ENCODE measurements around the gene RND3. TPM values are rescaled to one million over a fixed set of nuclear protein-coding genes. Genes with fewer than 3 reads are reported as not detected.

RND3 gene
- polyA plus RNA-seq (ENCODE audit: insufficient read depth in 1 of 5, insufficient read length in 5 of 5, low replicate concordance in 1 of 5): 100 to 1,000 TPM in 4 of 5 donors, 10 to 100 TPM in 1; 85.3 to 146 (median 111) TPM
- long read RNA-seq, donor 1, transcript RND3-202 (5 exons, 2,777 nt): major isoform, 16 of 29 reads
- long read RNA-seq, donor 1, transcript RND3-201 (6 exons, 2,711 nt): minor isoform, 10 of 29 reads
- long read RNA-seq, donor 1, partial matches to known transcripts: 0 of 29 reads
- long read RNA-seq, donor 1, other reads (novel, unspliced or antisense): 0 of 29 reads
- long read RNA-seq, donor 2, transcript RND3-202 (5 exons, 2,777 nt): major isoform, 14 of 17 reads
- long read RNA-seq, donor 2, partial matches to known transcripts: 0 of 17 reads
- long read RNA-seq, donor 2, other reads (novel, unspliced or antisense): 0 of 17 reads
- long read RNA-seq, donor 3, transcript RND3-201 (6 exons, 2,711 nt): minor isoform, 6 of 36 reads
- long read RNA-seq, donor 3, transcript RND3-202 (5 exons, 2,777 nt): major isoform, 17 of 36 reads
- long read RNA-seq, donor 3, partial matches to known transcripts: 0 of 36 reads
- long read RNA-seq, donor 3, other reads (novel, unspliced or antisense): 6 of 36 reads
- long read RNA-seq, donor 4, transcript RND3-202 (5 exons, 2,777 nt): major isoform, 9 of 15 reads
- long read RNA-seq, donor 4, partial matches to known transcripts: 0 of 15 reads
- long read RNA-seq, donor 4, other reads (novel, unspliced or antisense): 0 of 15 reads
- long read RNA-seq, donor 5, transcript RND3-202 (5 exons, 2,777 nt): major isoform, 26 of 56 reads
- long read RNA-seq, donor 5, transcript RND3-201 (6 exons, 2,711 nt): minor isoform, 9 of 56 reads
- long read RNA-seq, donor 5, transcript RND3-208 (2 exons, 432 nt): minor isoform, 7 of 56 reads
- long read RNA-seq, donor 5, partial matches to known transcripts: 11 of 56 reads
- long read RNA-seq, donor 5, other reads (novel, unspliced or antisense): 0 of 56 reads
- long read RNA-seq, donor 6, transcript RND3-202 (5 exons, 2,777 nt): major isoform, 23 of 31 reads
- long read RNA-seq, donor 6, partial matches to known transcripts: 0 of 31 reads
- long read RNA-seq, donor 6, other reads (novel, unspliced or antisense): 0 of 31 reads
- long read RNA-seq, donor 7, transcript RND3-202 (5 exons, 2,777 nt): major isoform, 16 of 22 reads
- long read RNA-seq, donor 7, partial matches to known transcripts: 0 of 22 reads
- long read RNA-seq, donor 7, other reads (novel, unspliced or antisense): 0 of 22 reads
- long read RNA-seq, donor 8, transcript RND3-202 (5 exons, 2,777 nt): major isoform, 7 of 12 reads
- long read RNA-seq, donor 8, partial matches to known transcripts: 0 of 12 reads
- long read RNA-seq, donor 8, other reads (novel, unspliced or antisense): 0 of 12 reads

GRCh38 chr2:150487537-150488429, at the start of gene RND3:
TSS of gene RND3 (minus strand) at chr2:150487667. CDS start at chr2:150487417, 250 bp downstream.
- DNase-seq: peak; percentile 94 to 97

DNA sequence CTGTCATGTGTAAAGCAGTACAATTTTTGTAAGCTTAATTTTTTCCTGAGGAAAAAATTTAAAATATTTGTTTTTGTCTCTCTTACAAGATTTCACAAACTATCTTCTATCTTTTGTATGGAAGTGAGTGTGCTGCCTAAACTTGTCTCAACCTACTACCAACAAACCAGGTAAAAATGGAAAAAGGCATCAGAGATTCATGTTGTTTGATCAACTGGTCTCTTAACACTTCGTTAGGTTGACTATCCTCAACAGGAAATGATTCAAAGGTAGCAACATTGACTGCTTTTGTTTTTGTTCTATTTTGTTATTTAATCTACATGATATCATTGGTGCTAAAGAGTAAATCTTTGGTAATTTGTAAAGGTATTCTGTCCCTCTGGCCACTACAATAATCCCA, 47.7 kb upstream of the RND3 start:
- no peak for DNase-seq

GRCh38 chr2:150532879-150533278, 45.4 kb upstream of the RND3 start:
- DNase-seq: no peak

GRCh38 chr2:150532020-150532419, 44.6 kb upstream of the RND3 start:
- no peak for DNase-seq

- no peak for DNase-seq
Measured at GRCh38 chr2:150531591-150531990, 44.1 kb upstream of the RND3 start.

GRCh38 chr2:150530168-150530567, 42.7 kb upstream of the RND3 start:
- no peak for DNase-seq

DNA sequence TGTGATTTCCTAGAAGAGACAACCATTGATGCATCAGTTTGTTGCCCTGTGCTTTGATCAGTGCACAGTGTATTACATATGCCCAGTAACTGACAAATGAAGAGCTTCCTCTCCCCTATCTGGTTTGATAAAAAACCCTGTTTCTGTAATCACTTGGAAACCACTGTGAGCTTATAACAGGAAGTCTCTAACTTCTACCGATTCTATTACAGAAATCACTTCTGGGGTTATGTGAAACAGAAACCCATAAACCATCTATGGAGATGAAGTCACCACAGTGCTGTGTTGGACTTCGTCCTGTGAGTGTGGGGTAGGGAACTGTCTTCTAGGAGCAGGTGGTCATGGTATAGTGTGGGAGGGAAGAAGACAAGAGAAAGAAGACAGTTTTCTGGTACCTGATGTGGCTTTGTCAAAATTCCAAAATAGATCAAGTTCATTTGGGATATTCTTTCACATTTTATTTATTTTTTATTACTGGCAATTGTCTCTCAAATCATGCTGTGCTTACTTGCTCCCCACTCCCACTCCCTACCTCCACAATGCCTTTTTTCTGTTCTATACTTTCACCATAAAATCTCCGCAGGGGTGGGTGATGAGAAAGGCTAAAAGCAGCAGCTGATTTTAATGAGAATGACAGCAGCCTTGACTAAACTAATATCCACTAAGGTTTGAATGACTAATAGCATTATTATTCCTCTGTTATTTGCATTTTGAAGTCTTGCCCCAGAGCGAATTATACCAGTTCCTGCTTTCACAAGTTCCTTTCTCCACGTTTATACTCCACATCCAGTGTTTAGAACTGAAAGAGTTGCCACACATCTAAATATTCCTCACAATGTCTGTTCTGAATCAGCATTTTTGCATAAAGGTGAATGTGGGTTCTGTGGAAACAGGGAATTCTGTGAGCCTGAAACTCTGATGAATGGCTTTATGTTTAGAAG, 41.7 kb upstream of the RND3 start:
- no peak for DNase-seq

DNA sequence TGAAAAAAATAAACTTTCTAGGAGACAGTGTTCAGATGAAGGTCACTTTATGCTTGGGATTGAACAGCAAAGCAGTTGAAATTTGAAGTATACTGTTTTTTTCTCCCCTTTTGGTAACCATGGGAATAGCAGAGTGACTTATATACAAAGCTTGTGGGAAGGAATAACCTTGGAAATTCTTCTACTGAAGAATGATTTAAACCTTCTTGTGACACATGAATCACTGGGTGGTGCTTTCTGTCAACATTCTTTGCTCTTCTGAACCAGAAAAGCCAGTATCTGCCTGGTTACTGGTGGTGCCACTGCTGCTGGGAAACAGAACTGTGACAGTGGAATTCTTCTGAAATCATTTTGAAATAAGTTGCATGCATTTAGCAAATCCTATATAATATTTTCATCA, 39.4 kb upstream of the RND3 start:
- peak; percentile 10 to 11 for DNase-seq

DNA sequence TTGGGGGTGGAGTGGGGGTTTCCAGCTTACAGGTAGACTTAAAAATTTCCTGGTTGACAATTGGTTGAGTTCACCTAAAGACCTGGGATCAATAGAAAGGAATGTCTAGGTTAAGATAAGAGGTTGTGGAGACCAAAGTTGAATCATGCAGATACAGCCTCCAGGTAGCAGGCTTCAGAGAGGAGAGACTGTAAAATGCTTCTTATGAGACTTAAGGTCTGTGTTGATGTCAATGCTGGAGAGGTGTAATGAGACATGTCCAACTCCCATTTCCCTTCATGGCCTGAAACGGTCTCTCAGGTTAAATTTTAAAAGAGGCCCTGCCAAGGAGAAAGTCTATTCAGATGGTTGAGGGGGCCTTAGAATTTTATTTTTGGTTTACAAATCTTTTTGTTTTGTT, 38.5 kb upstream of the RND3 start:
- DNase-seq: no peak

GRCh38 chr2:150522269-150522668, 34.8 kb upstream of the RND3 start:
- DNase-seq: no peak

GRCh38 chr2:150520887-150521664, 33.6 kb upstream of the RND3 start:
- DNase-seq: no peak

DNA sequence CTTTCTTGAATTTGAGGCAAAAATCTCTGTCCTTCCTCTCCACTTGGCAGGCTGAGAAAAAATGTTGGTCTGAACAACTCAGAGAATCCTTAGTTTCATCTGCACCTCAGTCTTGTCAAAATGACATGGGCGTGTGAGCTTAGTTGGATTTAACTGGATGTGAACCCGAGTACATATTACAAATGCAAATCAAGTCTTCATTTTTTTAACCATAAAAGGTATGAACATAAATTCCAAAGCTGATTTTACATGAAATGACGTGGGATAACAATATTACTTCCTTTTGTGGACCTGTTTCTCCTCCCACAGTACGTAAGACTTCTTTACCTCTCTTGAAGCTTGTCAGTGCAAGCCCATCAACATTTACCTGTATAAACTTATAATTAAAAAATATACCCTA, 32.6 kb upstream of the RND3 start:
- DNase-seq: no peak

- no peak for DNase-seq
Measured at GRCh38 chr2:150517951-150518680, 30.6 kb upstream of the RND3 start.

DNA sequence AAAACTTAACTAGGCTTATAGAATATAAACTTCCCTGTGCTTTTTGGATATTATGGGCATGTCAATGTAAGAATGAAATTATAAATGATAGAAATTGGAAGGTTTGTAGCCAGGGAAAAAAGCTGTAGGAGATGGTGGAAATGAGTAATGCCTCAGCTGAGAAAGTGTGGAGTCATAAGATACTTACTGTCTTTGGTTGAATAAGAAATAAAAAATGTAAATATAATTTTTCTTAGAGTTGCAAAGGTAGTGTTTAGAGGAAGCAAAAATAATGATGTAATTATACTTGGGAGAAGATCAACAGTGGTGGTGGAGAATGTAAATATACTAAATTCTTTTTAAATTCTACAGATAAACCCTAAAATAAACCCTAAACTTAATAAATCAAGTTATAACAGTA, 26.2 kb upstream of the RND3 start:
- no peak for DNase-seq

GRCh38 chr2:150508497-150509137, 21.1 kb upstream of the RND3 start:
- no peak for DNase-seq

DNA sequence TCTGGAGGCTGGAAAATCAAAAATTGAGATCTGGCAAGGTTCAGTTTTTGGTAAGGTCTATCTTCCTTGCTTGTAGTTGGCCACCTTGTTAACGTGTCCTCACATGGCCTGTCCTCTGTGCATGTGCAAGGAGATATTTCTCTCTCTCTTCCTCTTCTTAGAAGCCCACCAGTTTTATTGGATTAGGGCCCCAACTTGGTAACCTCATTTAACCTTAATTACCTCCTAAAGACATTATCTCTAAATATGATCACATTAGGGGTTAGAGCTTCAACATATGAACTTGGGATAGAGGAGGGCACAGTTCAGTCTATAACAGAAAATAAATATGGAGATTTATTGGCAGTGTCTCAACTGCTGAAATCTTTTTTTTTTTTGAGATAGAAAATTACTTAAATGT, 19.6 kb upstream of the RND3 start:
- DNase-seq: no peak

GRCh38 chr2:150505178-150505577, 17.7 kb upstream of the RND3 start:
- DNase-seq: no peak
